ENCODE measurements around the gene CSTA.

The CSTA gene

GRCh38 chr3:122324871-122325323 lies at the start of gene CSTA:
Gene CSTA (plus strand): TSS chr3:122325248. CDS start chr3:122325293, 45 bp downstream.
- DNase-seq (ENCODE audit: low read depth in 2 of 2), result no peak

- DNase-seq (ENCODE audit: low read depth in 2 of 2), result no peak
Observed at GRCh38 chr3:122281891-122282290, 43.2 kb upstream of the CSTA start.

GRCh38 chr3:122283796-122284445 lies 41.1 kb upstream of the CSTA start:
- DNase-seq (ENCODE audit: low read depth in 2 of 2), result no peak

GRCh38 chr3:122284486-122284885 lies 40.6 kb upstream of the CSTA start:
- DNase-seq (ENCODE audit: low read depth in 2 of 2), result no peak

- DNase-seq (ENCODE audit: low read depth in 2 of 2), result no peak
Observed at GRCh38 chr3:122294359-122294758, 30.7 kb upstream of the CSTA start.

GRCh38 chr3:122295266-122296062 lies 29.6 kb upstream of the CSTA start:
- DNase-seq (ENCODE audit: low read depth in 2 of 2), result no peak

- no peak for DNase-seq (ENCODE audit: low read depth in 2 of 2)
Observed at GRCh38 chr3:122298239-122298638, 26.8 kb upstream of the CSTA start.

GRCh38 chr3:122299215-122299614 lies 25.8 kb upstream of the CSTA start:
- DNase-seq (ENCODE audit: low read depth in 2 of 2), result no peak

- no peak for DNase-seq (ENCODE audit: low read depth in 2 of 2)
Observed at GRCh38 chr3:122299872-122300460, 25.1 kb upstream of the CSTA start.

GRCh38 chr3:122301063-122301462 lies 24.0 kb upstream of the CSTA start:
- DNase-seq (ENCODE audit: low read depth in 2 of 2), result no peak

- DNase-seq (ENCODE audit: low read depth in 2 of 2), result no peak
Observed at GRCh38 chr3:122305818-122306621, 19.0 kb upstream of the CSTA start.

- no peak for DNase-seq (ENCODE audit: low read depth in 2 of 2)
Observed at GRCh38 chr3:122306622-122306953, 18.5 kb upstream of the CSTA start.

GRCh38 chr3:122307094-122307687 lies 17.9 kb upstream of the CSTA start:
- DNase-seq (ENCODE audit: low read depth in 2 of 2), result no peak

- DNase-seq (ENCODE audit: low read depth in 2 of 2), result no peak
Observed at GRCh38 chr3:122307976-122308375, 17.1 kb upstream of the CSTA start.

GRCh38 chr3:122310361-122310760 lies 14.7 kb upstream of the CSTA start:
- no peak for DNase-seq (ENCODE audit: low read depth in 2 of 2)

- DNase-seq (ENCODE audit: low read depth in 2 of 2), result no peak
Observed at GRCh38 chr3:122312826-122313225, 12.2 kb upstream of the CSTA start.

GRCh38 chr3:122313281-122313680 lies 11.8 kb upstream of the CSTA start:
- DNase-seq (ENCODE audit: low read depth in 2 of 2), result no peak

- DNase-seq (ENCODE audit: low read depth in 2 of 2), result no peak
Observed at GRCh38 chr3:122314228-122314876, 10.7 kb upstream of the CSTA start.

- DNase-seq (ENCODE audit: low read depth in 2 of 2), result no peak
Observed at GRCh38 chr3:122315619-122316018, 9.4 kb upstream of the CSTA start.

GRCh38 chr3:122316368-122316767 lies 8.7 kb upstream of the CSTA start:
- no peak for DNase-seq (ENCODE audit: low read depth in 2 of 2)

- no peak for DNase-seq (ENCODE audit: low read depth in 2 of 2)
Observed at GRCh38 chr3:122318620-122319019, 6.4 kb upstream of the CSTA start.
